HepG2 (cell line): ENCODE measurements around the gene PPARA.

Experiments
- ARID2 ChIP-seq: sonication (generic); formaldehyde crosslinking; IDR thresholded peaks from 2 replicates; pipeline ENCODE4 v1.8.1; 2022; ENCODE audit warnings: mild to moderate bottlenecking, missing genetic modification reagents, borderline replicate concordance
- CREB1 ChIP-seq, 2 experiments: fragments of 450-650 bp in 1 of 2; IDR thresholded peaks; 2 replicates each; pipeline ENCODE4 v1.6.1; 2016 to 2017; ENCODE audit warnings: control low read depth in 1 of 2, mild to moderate bottlenecking in 1 of 2, missing compliant biosample characterization in 1 of 2, missing genetic modification characterization in 1 of 2
- FIP1L1 ChIP-seq: fragments of 200-400 bp; formaldehyde crosslinking; IDR thresholded peaks from 2 replicates; pipeline ENCODE4 v1.6.1; 2018; ENCODE audit warnings: low read depth, mild to moderate bottlenecking, low read length, moderate library complexity, borderline replicate concordance; ENCODE audit not compliant: insufficient read depth
- GABPB1 ChIP-seq: IDR thresholded peaks from 2 replicates; pipeline ENCODE4 v1.6.1; 2016; ENCODE audit warnings: mild to moderate bottlenecking, missing genetic modification reagents, moderate library complexity, missing compliant biosample characterization
- JUND ChIP-seq: sonication (generic); formaldehyde crosslinking; IDR thresholded peaks from 2 replicates; pipeline ENCODE4 v1.8.0; 2022; ENCODE audit warnings: mild to moderate bottlenecking, missing genetic modification reagents
- POLR2A ChIP-seq, 2 experiments: IDR thresholded peaks; 2 replicates each; pipeline ENCODE4 v1.6.1; 2011; ENCODE audit warnings: low read depth in 2 of 2, low read length in 2 of 2, mild to moderate bottlenecking in 1 of 2, moderate library complexity in 1 of 2; ENCODE audit not compliant: insufficient read depth in 1 of 2
- POLR2AphosphoS5 ChIP-seq: IDR thresholded peaks from 2 replicates; pipeline ENCODE4 v1.6.1; 2012; ENCODE audit warnings: low read depth, low read length
- REPIN1 ChIP-seq: sonication (generic); formaldehyde crosslinking; IDR thresholded peaks from 2 replicates; pipeline ENCODE4 v1.8.0; 2022; ENCODE audit warnings: missing genetic modification reagents, low read depth, mild to moderate bottlenecking, borderline replicate concordance
- TCF12 ChIP-seq, 2 experiments: fragments of 450-650 bp in 1 of 2; sonication (generic) in 1 of 2; formaldehyde crosslinking in 1 of 2; IDR thresholded peaks; 2 replicates each; pipeline versions ENCODE4 v1.6.1 to v1.8.0; 2017 to 2022; ENCODE audit warnings: antibody characterized with exemption in 1 of 2, mild to moderate bottlenecking in 1 of 2, missing genetic modification reagents in 1 of 2, moderate library complexity in 1 of 2
- TP53 ChIP-seq: sonication (generic); formaldehyde crosslinking; conservative IDR thresholded peaks from 2 replicates; pipeline ENCODE4 v1.4.0; 2020; ENCODE audit warnings: missing genetic modification reagents
- YEATS2 ChIP-seq: sonication (generic); formaldehyde crosslinking; IDR thresholded peaks from 2 replicates; pipeline ENCODE4 v1.4.0; 2020; ENCODE audit warnings: missing genetic modification reagents, borderline replicate concordance
- ZBTB8A ChIP-seq: sonication (generic); formaldehyde crosslinking; IDR thresholded peaks from 2 replicates; pipeline ENCODE4 v1.4.0; 2020; ENCODE audit warnings: mild to moderate bottlenecking, low read depth, missing genetic modification reagents, borderline replicate concordance
- TF ChIP-seq, protein P1 (sequence below): sonication (generic); formaldehyde crosslinking; IDR thresholded peaks from 2 replicates; pipeline ENCODE4 v1.5.0; 2020; ENCODE audit warnings: mild to moderate bottlenecking, missing genetic modification reagents, moderate library complexity

DNA sequence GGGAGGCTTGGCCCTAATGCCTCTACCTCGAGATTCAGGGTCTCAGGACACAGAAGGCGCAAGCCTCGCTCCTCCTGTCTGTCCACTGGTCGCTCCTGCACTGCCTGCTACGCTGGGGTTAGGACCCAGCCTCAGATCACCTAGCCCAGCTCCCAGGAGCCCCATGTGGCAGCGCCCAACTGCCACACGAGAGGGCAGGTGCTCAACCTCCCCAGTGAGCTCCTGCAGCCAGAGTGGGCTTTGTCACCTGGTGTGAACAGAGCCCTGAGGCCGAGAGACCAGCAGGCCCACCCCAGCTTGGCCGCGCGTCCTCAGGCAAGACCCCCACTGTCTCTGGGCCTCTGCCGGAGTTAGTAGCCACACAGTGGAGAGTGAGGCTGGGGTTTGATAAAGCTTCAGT is 21.7 kb upstream of the PPARA start:
- TF ChIP-seq TCF12 (IDR thresholded peaks at IDR 0.05) (no peak), TCF12 (CRISPR knock-in tag; IDR thresholded peaks at IDR 0.05) (no peak), TP53 (CRISPR knock-in tag) (no peak), POLR2AphosphoS5 (no peak), ZBTB8A (CRISPR knock-in tag) (no peak), GABPB1 (CRISPR knock-in tag) (no peak), CREB1 (IDR thresholded peaks at IDR 0.05) (no peak), CREB1 (CRISPR knock-in tag; IDR thresholded peaks at IDR 0.05) (no peak), ARID2 (no peak), POLR2A (IDR thresholded peaks at IDR 0.05; ENCODE audit: insufficient read depth in 1 of 2, low read depth in 2 of 2, low read length in 2 of 2) (no peak), JUND (CRISPR knock-in tag) (no peak), YEATS2 (CRISPR knock-in tag) (no peak), REPIN1 (CRISPR knock-in tag) (no peak), FIP1L1 (no peak)
- TF ChIP-seq, protein P1, sequence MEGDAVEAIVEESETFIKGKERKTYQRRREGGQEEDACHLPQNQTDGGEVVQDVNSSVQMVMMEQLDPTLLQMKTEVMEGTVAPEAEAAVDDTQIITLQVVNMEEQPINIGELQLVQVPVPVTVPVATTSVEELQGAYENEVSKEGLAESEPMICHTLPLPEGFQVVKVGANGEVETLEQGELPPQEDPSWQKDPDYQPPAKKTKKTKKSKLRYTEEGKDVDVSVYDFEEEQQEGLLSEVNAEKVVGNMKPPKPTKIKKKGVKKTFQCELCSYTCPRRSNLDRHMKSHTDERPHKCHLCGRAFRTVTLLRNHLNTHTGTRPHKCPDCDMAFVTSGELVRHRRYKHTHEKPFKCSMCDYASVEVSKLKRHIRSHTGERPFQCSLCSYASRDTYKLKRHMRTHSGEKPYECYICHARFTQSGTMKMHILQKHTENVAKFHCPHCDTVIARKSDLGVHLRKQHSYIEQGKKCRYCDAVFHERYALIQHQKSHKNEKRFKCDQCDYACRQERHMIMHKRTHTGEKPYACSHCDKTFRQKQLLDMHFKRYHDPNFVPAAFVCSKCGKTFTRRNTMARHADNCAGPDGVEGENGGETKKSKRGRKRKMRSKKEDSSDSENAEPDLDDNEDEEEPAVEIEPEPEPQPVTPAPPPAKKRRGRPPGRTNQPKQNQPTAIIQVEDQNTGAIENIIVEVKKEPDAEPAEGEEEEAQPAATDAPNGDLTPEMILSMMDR, result no peak; the same call in 1 of the 2 replicates
